Mesothelial cell of epicardium (in vitro differentiated cells): Measurements from ENCODE around the gene ERC1. TPM values are rescaled to one million over a fixed set of nuclear protein-coding genes. Genes with fewer than 3 reads are reported as not detected.

Experiments
- DNase-seq, 2 experiments: peaks; one replicate each; pipeline ENCODE4 v3.0.0; 2021; ENCODE audit warnings: low spot score in 2 of 2; ENCODE audit not compliant: unreplicated experiment in 2 of 2
- H3K27ac Mint-ChIP-seq: 2 replicates; pipeline ENCODE4 v1.8.0; 2021; ENCODE audit warnings: mixed read lengths
- H3K27me3 Mint-ChIP-seq: 2 replicates; pipeline ENCODE4 v1.8.0; 2021; ENCODE audit warnings: low read depth, mixed read lengths
- H3K36me3 Mint-ChIP-seq: 2 replicates; pipeline ENCODE4 v1.8.0; 2021; ENCODE audit warnings: mixed read lengths
- H3K4me1 Mint-ChIP-seq: 2 replicates; pipeline ENCODE4 v1.8.0; 2021; ENCODE audit warnings: mixed read lengths
- H3K4me3 Mint-ChIP-seq: 2 replicates; pipeline ENCODE4 v1.8.0; 2021; ENCODE audit warnings: mild to moderate bottlenecking, moderate library complexity, mixed read lengths
- H3K9me3 Mint-ChIP-seq: 2 replicates; pipeline ENCODE4 v1.8.0; 2021; ENCODE audit warnings: mixed read lengths
- CTCF ChIP-seq: fragments of 200-600 bp; sonication (generic); IDR thresholded peaks from one replicate; pipeline ENCODE4 v1.5.0; 2021; ENCODE audit warnings: antibody characterized with exemption; ENCODE audit not compliant: unreplicated experiment
- total RNA-seq: library from RNA; stranded (reverse); gene quantifications from 3 replicates; pipeline ENCODE4 v1.2.1, GENCODE V29; 2021

The ERC1 gene
- total RNA-seq, 1 donor from 2014 or later = 66.1 TPM

- Mint-ChIP-seq H3K4me1 (peaks cover 30% of the 10 kb centered on the region), H3K27me3 (no peaks in the 10 kb centered on the region), H3K36me3 (peaks cover 16% of the 10 kb centered on the region), H3K9me3 (peaks cover 7% of the 10 kb centered on the region), H3K4me3 (no peak overlapping the region), H3K27ac (no peak overlapping the region)
- TF ChIP-seq CTCF = no peak
- no peak for DNase-seq
Observed at GRCh38 chr12:1284611-1285010, 293.6 kb downstream of the ERC1 start.

GRCh38 chr12:1287446-1287975 lies 296.5 kb downstream of the ERC1 start:
- H3K36me3 Mint-ChIP-seq = peaks cover 23% of the 10 kb centered on the region
- TF ChIP-seq CTCF = no peak
- peaks cover 7% of the 10 kb centered on the region for H3K9me3 Mint-ChIP-seq
- no peak overlapping the region for H3K4me3 Mint-ChIP-seq
- no peak for DNase-seq
- peaks cover 19% of the 10 kb centered on the region for H3K4me1 Mint-ChIP-seq
- no peak overlapping the region for H3K27ac Mint-ChIP-seq
- H3K27me3 Mint-ChIP-seq = no peaks in the 10 kb centered on the region

GRCh38 chr12:1288333-1288732 lies 297.3 kb downstream of the ERC1 start:
- Mint-ChIP-seq H3K4me3 (no peak overlapping the region), H3K9me3 (peaks cover 7% of the 10 kb centered on the region), H3K4me1 (peaks cover 11% of the 10 kb centered on the region), H3K27ac (no peak overlapping the region), H3K27me3 (no peaks in the 10 kb centered on the region), H3K36me3 (peaks cover 23% of the 10 kb centered on the region)
- DNase-seq = no peak
- no peak for TF ChIP-seq CTCF

GRCh38 chr12:1289371-1290155 lies 298.5 kb downstream of the ERC1 start:
- H3K27ac Mint-ChIP-seq = no peak overlapping the region
- H3K4me1 Mint-ChIP-seq = peaks cover 8% of the 10 kb centered on the region
- H3K36me3 Mint-ChIP-seq = peaks cover 22% of the 10 kb centered on the region
- TF ChIP-seq CTCF = no peak
- H3K4me3 Mint-ChIP-seq = no peak overlapping the region
- peaks cover 4% of the 10 kb centered on the region for H3K9me3 Mint-ChIP-seq
- DNase-seq = no peak
- no peaks in the 10 kb centered on the region for H3K27me3 Mint-ChIP-seq

- Mint-ChIP-seq H3K36me3 (peaks cover 21% of the 10 kb centered on the region), H3K9me3 (peaks cover 2% of the 10 kb centered on the region), H3K27ac (no peak overlapping the region), H3K4me3 (no peak overlapping the region), H3K27me3 (no peaks in the 10 kb centered on the region), H3K4me1 (peaks cover 15% of the 10 kb centered on the region)
- TF ChIP-seq CTCF = no peak
- no peak for DNase-seq
Observed at GRCh38 chr12:1290716-1291115, 299.7 kb downstream of the ERC1 start.
